GM12873 (cell line): Measurements from ENCODE around the gene CHST15.

Experiments
- TF ChIP-seq, protein P1 (sequence below): IDR thresholded peaks from 2 replicates; pipeline ENCODE4 v1.5.1; 2012; ENCODE audit warnings: low read depth, mild to moderate bottlenecking, moderate library complexity, low read length, control low read depth; ENCODE audit not compliant: insufficient read depth; ENCODE audit errors: missing control alignments

The CHST15 gene

DNA sequence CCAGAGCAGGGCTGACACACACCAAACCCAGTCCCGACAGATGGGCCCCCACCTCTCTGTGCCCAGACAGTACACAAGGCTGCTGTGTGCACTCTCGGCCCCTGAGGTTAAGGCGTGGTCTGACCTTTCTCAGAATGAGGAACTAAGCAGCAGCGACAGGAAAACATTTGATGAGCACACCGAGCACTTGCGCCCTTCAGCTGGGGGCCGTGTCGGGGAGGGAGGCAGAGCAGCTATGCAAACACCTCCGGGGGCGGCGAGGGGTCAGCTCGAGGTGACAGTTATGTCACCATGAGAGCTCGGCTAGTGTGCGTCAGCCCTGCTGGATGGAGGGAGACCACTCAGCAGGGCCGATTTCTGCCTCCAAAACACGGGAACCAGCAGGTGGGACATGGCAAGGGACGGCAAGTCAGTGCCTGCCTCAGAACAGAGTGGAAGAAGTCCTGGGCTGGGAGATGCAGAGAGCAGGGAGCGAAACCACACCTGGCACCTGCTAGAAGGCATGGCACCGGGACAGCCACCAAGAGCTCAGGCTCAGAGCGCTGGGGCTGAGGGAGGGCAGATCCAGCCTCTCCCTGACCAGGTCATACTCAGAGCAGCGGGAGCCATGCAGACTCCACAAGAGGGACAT, 57.4 kb downstream of the CHST15 start:
- TF ChIP-seq, protein P1, sequence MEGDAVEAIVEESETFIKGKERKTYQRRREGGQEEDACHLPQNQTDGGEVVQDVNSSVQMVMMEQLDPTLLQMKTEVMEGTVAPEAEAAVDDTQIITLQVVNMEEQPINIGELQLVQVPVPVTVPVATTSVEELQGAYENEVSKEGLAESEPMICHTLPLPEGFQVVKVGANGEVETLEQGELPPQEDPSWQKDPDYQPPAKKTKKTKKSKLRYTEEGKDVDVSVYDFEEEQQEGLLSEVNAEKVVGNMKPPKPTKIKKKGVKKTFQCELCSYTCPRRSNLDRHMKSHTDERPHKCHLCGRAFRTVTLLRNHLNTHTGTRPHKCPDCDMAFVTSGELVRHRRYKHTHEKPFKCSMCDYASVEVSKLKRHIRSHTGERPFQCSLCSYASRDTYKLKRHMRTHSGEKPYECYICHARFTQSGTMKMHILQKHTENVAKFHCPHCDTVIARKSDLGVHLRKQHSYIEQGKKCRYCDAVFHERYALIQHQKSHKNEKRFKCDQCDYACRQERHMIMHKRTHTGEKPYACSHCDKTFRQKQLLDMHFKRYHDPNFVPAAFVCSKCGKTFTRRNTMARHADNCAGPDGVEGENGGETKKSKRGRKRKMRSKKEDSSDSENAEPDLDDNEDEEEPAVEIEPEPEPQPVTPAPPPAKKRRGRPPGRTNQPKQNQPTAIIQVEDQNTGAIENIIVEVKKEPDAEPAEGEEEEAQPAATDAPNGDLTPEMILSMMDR = no peak

DNA sequence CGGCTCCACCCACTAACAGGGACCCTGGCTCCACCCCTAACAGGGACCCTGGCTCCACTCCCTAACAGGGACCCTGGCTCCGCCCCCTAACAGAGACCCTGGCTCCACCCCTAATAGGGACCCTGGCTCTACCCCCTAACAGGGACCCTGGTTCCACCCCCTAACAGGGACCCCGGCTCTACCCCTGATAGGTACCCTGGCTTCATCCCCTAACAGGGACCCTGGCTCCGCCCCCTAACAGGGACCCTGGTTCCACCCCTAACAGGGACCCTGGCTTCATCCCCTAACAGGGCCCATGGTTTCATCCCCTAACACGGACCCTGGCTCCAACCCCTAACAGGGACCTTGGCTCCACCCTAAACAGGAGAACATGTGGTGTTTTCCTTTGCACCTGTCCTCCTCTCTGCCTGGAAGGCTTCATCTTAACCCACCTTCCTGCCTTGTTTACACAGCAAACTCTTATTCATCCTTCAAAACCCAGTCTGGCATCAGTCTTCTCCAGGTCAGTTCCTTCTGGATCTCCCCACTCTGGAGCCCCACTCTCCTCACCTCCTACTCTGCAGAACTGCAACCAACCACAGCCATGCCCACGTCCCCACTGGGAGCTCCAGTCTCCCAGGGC, 58.0 kb downstream of the CHST15 start:
- TF ChIP-seq, protein P1 = no peak

DNA sequence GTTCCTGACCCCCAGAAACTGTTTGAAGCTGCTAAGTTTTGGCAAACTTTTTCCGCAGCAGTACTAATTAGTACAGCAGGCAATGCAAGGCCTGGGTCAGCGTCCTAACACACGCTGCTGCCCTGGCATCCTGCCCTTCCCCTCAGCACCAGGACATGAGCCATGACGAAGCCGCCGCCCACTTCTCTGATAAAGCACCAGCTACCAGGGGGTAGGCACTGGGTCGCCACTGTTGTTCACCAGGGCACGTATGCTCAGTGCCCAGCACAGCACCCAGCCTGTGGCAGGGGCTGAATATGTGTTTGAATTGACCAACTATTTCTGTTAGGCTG, 59.5 kb downstream of the CHST15 start:
- TF ChIP-seq, protein P1 = no peak

DNA sequence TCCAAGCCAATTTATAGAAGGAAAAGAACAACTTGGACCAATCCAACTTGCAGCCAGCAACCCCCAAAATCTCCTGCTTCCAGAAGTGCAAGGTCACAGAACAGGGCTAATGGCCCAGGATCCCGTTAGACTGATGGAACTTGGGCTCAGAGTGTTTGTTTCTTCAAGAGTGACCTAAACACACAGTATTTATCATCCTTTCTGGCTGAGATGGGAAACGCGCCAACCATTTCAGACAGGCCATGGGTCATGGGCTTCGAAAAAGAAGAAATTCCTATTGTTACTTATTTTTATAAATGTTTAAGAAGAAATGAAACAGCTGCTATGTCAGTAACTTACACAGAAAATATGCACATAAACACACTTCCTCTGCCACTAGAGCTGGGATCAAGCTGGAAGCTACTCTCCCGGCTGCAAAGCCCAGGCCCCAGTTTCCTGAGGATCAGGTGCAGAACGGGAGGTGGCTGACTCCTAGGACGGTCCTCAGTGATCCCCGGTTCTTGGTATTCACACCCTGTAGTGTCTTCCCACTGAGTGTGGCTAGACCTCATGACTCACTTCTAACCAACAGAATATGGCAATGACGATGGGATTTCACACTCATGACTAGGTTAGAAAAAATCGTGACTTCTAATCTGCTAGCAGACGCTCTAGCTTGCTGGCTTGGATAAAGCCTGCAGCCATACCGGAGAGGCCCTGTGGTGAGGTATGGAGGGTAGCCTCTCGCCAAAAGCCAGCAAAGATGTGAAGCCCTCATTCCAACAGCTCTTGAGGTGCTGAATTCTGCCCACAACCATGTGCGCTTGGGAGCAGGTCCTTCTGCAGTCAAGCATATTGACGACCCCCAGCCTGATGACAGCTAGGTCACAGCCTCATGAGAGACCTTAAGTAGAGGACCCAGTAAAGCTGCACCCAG, 60.2 kb downstream of the CHST15 start:
- TF ChIP-seq, protein P1 = no peak

DNA sequence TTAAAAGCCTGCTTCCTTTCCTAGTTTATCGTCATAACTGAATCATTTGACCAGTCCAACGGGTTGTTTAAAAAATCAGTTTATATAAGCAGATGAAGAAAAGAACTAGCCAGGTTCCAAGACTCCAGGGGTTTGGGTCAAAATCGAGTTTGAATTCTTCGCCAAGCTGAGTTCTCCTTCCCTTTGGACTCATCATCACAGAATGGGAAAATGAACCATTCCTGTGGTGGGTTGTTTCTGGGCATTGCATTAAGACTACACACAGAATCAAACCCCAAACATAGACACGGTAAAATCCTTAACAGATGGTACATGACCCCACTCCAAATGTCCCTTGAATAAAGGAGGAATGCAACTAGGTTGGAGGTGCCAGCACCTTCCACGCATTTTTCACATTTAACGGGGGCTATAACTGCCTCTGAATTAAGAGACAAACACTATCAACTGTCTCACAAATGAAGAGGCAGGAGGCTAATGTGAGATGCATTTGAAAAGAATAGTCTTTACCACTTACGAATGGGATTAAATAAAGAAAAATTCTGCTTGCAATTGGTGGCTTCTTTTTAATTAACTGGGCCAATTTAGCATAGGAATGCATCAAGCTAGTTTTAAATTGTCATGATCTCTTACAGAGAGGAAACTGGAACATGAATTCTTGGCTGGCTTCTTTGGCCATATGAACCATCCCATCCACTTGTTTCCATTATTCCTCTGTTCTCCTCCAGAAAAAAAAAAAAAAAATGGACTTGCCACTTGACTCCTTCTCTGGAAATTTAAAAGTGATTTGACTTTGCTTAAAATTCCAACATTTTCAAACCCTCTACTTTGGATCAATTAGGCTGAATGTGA, 61.1 kb downstream of the CHST15 start:
- TF ChIP-seq, protein P1 = no peak

DNA sequence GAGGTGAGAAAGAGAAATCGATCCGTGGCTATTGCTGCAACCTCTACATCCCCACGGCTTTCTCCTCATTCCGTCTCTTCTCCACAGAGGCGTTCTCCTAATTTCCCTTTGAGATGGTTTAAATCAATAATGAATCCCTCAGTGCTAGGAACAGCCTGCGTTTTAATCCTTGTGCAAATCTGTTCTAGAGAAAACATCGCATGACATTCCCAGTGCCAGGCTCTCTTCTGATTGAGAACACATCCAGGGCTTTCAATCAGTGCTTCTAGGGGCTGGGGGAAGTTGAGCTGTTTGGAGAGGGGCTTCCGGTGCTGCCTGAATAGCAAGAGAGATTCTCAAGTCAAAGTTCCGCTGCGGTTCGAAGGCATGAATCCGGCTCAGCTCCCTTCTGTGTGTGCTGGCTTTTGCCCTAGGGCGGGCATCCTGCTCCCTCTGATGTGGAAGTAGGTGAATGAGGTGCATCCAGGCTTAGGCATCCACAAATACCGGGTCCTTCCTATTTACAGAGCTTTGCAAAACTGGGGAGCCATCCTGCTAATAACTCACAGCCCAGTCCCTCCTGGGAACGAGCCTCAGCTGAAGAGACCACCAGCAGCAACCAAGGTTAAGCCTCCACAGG, 62.8 kb downstream of the CHST15 start:
- TF ChIP-seq, protein P1 = no peak
